B cell (primary cell): ENCODE data around the gene GPX3. TPM values are rescaled to one million over a fixed set of nuclear protein-coding genes. Genes with fewer than 3 reads are reported as not detected.

Experiments
- ATAC-seq: fragments of 200-7000 bp; cut with Tn5 transposase; one replicate; pipeline ENCODE4 v1.10.0; 2021; ENCODE audit warnings: low read depth, mild to moderate bottlenecking, moderate number of reproducible peaks, moderate library complexity
- CTCF ChIA-PET: fragments of 350-600 bp; sonication (Branson Sonifier 250); formaldehyde crosslinking; loops from one replicate; lab custom pipeline; 2021; ENCODE audit warnings: antibody characterized with exemption, inconsistent platforms; lab: Charles Lee
- POLR2A ChIA-PET: fragments of 350-600 bp; sonication (Branson Sonifier 250); formaldehyde crosslinking; loops from one replicate; lab custom pipeline; 2021; ENCODE audit warnings: antibody characterized with exemption; lab: Charles Lee
- DNase-seq: peaks from one replicate; pipeline ENCODE4 v3.0.0; 2013
- H2AFZ ChIP-seq: 2 replicates; pipeline ENCODE4 v1.6.1; 2012; ENCODE audit warnings: mild to moderate bottlenecking, low read depth, low read length; ENCODE audit not compliant: insufficient read depth, poor library complexity, severe bottlenecking
- H3K27ac ChIP-seq, 2 donors: 1 replicate in 1 of 2; 2 replicates in 1 of 2; pipeline ENCODE4 v1.5.1; 2012 to 2013; ENCODE audit warnings: low read length in 2 of 2, mild to moderate bottlenecking in 2 of 2, moderate library complexity in 1 of 2
- H3K27me3 ChIP-seq, 4 experiments: fragments of 200-600 bp in 1 of 4; sonication (generic) in 1 of 4; replicated peaks in 1 of 4; 1 replicate in 2 of 4; 2 replicates in 2 of 4; pipeline versions ENCODE4 v1.6.1 to v1.7.0; 2013 to 2016; ENCODE audit warnings: low read length in 3 of 4, mild to moderate bottlenecking in 2 of 4, mixed read lengths in 1 of 4, moderate library complexity in 1 of 4; ENCODE audit not compliant: insufficient read depth in 4 of 4, control insufficient read depth in 3 of 4; ENCODE audit errors: control extremely low read depth in 1 of 4
- H3K36me3 ChIP-seq, 2 experiments: replicated peaks in 1 of 2; 1 replicate in 1 of 2; 2 replicates in 1 of 2; pipeline versions ENCODE4 v1.6.1 to v1.7.1; 2013; ENCODE audit warnings: low read length in 1 of 2; ENCODE audit not compliant: insufficient read depth in 2 of 2, control insufficient read depth in 1 of 2; ENCODE audit errors: control extremely low read depth in 1 of 2, extremely low read depth in 1 of 2
- H3K4me1 ChIP-seq, 2 donors: fragments of 200-600 bp in 1 of 2; sonication (generic) in 1 of 2; 1 replicate in 1 of 2; 2 replicates in 1 of 2; pipeline versions ENCODE4 v1.5.1 to v1.6.1; 2013 to 2017; ENCODE audit warnings: low read length in 2 of 2; ENCODE audit not compliant: control insufficient read depth in 2 of 2, insufficient read depth in 2 of 2
- H3K4me2 ChIP-seq: replicated peaks from 2 replicates; pipeline ENCODE3; 2012; ENCODE audit warnings: mild to moderate bottlenecking, low read depth, low read length; ENCODE audit not compliant: poor library complexity, severe bottlenecking
- H3K4me3 ChIP-seq, 5 experiments: fragments of 200-600 bp in 1 of 5; sonication (generic) in 1 of 5; 1 replicate in 3 of 5; 2 replicates in 2 of 5; pipeline versions ENCODE4 v1.5.1 to v1.7.0; 2011 to 2016; ENCODE audit warnings: low read length in 4 of 5, mild to moderate bottlenecking in 4 of 5, low read depth in 2 of 5, control low read depth in 1 of 5, moderate library complexity in 1 of 5; ENCODE audit not compliant: insufficient read depth in 1 of 5; ENCODE audit errors: control extremely low read depth in 1 of 5, extremely low read depth in 1 of 5
- H3K79me2 ChIP-seq: fragments of 200-600 bp; sonication (generic); one replicate; pipeline ENCODE4 v1.6.0; 2016; ENCODE audit warnings: low read length; ENCODE audit not compliant: control insufficient read depth, insufficient read depth
- H3K9ac ChIP-seq: fragments of 200-600 bp; sonication (generic); 2 replicates; pipeline ENCODE4 v1.6.1; 2017; ENCODE audit warnings: mild to moderate bottlenecking, low read length, moderate library complexity
- H3K9me3 ChIP-seq, 3 donors: one replicate each; pipeline versions ENCODE4 v1.6.1 to v1.7.1; 2013; ENCODE audit warnings: low read length in 2 of 3; ENCODE audit not compliant: control insufficient read depth in 2 of 3, insufficient read depth in 1 of 3; ENCODE audit errors: control extremely low read depth in 1 of 3
- H4K20me1 ChIP-seq: 2 replicates; pipeline ENCODE4 v1.6.0; 2012; ENCODE audit warnings: mild to moderate bottlenecking, low read length; ENCODE audit not compliant: insufficient read depth, control insufficient read depth, poor library complexity, severe bottlenecking
- H3K27ac Mint-ChIP-seq: one replicate; pipeline ENCODE4 v1.8.0; 2021; ENCODE audit warnings: mixed read lengths
- H3K27me3 Mint-ChIP-seq: one replicate; pipeline ENCODE4 v1.8.0; 2021; ENCODE audit warnings: mixed read lengths
- H3K4me1 Mint-ChIP-seq: one replicate; pipeline ENCODE4 v1.8.0; 2021; ENCODE audit warnings: mixed read lengths
- H3K4me3 Mint-ChIP-seq: one replicate; pipeline ENCODE4 v1.8.0; 2021; ENCODE audit warnings: mixed read lengths
- H3K9me3 Mint-ChIP-seq: one replicate; pipeline ENCODE4 v1.8.0; 2022; ENCODE audit warnings: mixed read lengths; ENCODE audit not compliant: insufficient read depth
- EZH2 ChIP-seq: IDR thresholded peaks from 2 replicates; pipeline ENCODE4 v1.6.1; 2012; ENCODE audit warnings: borderline replicate concordance, low read depth, mild to moderate bottlenecking, moderate library complexity, low read length; ENCODE audit not compliant: insufficient read depth, poor library complexity, severe bottlenecking
- WGBS: methylation state at CpG from one replicate; pipeline ENCODE4 v1.1.5; 2013; ENCODE audit warnings: missing lambda C conversion rate; ENCODE audit not compliant: insufficient coverage; 5-methylcytosine and 5-hydroxymethylcytosine counted together
- intact Hi-C: fragments of 100-400 bp; cut with micrococcal nuclease; formaldehyde crosslinking; loops from one replicate; pipeline ENCODE4 v1.10.0; 2022
- polyA plus RNA-seq: library from polyadenylated mRNA; depleted of rRNA; stranded (reverse); fragments of >200 nt; gene quantifications from 2 replicates; pipeline ENCODE4 v1.2.3, GENCODE V29; 2012
- total RNA-seq, 2 donors: library from RNA; stranded (reverse); fragments of 120-200 nt in 1 of 2; gene quantifications; 1 replicate in 1 of 2; 2 replicates in 1 of 2; pipeline versions ENCODE4 v1.2.3 to v1.2.4, GENCODE V29; 2013 to 2022
- TF ChIP-seq, protein P1 (sequence below): fragments of 200-600 bp; IDR thresholded peaks from one replicate; pipeline ENCODE4 v1.8.0; 2022; ENCODE audit warnings: antibody characterized with exemption, mild to moderate bottlenecking

Gene GPX3
- total and polyA plus RNA-seq, 2 donors (not counting 1 experiment from before 2014, with no cell fraction given) = not detected

GRCh38 chr5:151071021-151071420 is 50.6 kb downstream of the GPX3 start:
- ChIA-PET POLR2A (interaction anchor here (1.3 to 1.7 kb wide), 2 partner anchors 8 to 11 kb away, joined by 3 to 6 read pairs; no protein-coding TSS in a partner anchor), CTCF (interaction anchor here (1.0 to 3.9 kb wide), 5 partner anchors 11 to 55 kb away, joined by 4 to 28 read pairs (median 17); partner anchors contain the start of gene TNIP1)
- Histone ChIP-seq H3K27me3 (no peaks in the 10 kb centered on the region), H3K4me1 (peaks cover 38 to 65% of the 10 kb centered on the region in 2 donors), H3K36me3 (peaks cover 0 to 61% of the 10 kb centered on the region in 2 experiments), H2AFZ (no peak overlapping the region), H3K9ac (no peak overlapping the region), H3K27ac (no peak overlapping the region), H3K79me2 (peaks cover 100% of the 10 kb centered on the region), H4K20me1 (peaks cover 100% of the 10 kb centered on the region), H3K9me3 (peaks cover 0 to 3% (median 0%) of the 10 kb centered on the region in 3 donors), H3K4me3 (no peak overlapping the region), H3K4me2 (no peak overlapping the region)
- Mint-ChIP-seq H3K4me1 (peaks cover 82% of the 10 kb centered on the region), H3K9me3 (no peaks in the 10 kb centered on the region), H3K4me3 (no peak overlapping the region), H3K27me3 (no peaks in the 10 kb centered on the region), H3K27ac (no peak overlapping the region)
- DNase-seq (no peak), ATAC-seq (no peak)
- intact Hi-C loops = no loop called here
- 83% methylated on average over 1 of the region's 4 CpGs for WGBS
- TF ChIP-seq EZH2 = no peak
- TF ChIP-seq, protein P1, sequence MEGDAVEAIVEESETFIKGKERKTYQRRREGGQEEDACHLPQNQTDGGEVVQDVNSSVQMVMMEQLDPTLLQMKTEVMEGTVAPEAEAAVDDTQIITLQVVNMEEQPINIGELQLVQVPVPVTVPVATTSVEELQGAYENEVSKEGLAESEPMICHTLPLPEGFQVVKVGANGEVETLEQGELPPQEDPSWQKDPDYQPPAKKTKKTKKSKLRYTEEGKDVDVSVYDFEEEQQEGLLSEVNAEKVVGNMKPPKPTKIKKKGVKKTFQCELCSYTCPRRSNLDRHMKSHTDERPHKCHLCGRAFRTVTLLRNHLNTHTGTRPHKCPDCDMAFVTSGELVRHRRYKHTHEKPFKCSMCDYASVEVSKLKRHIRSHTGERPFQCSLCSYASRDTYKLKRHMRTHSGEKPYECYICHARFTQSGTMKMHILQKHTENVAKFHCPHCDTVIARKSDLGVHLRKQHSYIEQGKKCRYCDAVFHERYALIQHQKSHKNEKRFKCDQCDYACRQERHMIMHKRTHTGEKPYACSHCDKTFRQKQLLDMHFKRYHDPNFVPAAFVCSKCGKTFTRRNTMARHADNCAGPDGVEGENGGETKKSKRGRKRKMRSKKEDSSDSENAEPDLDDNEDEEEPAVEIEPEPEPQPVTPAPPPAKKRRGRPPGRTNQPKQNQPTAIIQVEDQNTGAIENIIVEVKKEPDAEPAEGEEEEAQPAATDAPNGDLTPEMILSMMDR = no peak

GRCh38 chr5:151071848-151072629 is 51.6 kb downstream of the GPX3 start:
- no peak for TF ChIP-seq EZH2
- TF ChIP-seq, protein P1 = no peak
- H3K27ac ChIP-seq = no peak overlapping the region
- peaks cover 100% of the 10 kb centered on the region for H4K20me1 ChIP-seq
- H3K4me3 Mint-ChIP-seq = peak overlapping the region; percentile 3
- DNase-seq (no peak), ATAC-seq (no peak)
- H3K9ac ChIP-seq = no peak overlapping the region
- no peak overlapping the region for H3K4me2 ChIP-seq
- WGBS = 89% methylated on average over 3 of the region's 10 CpGs
- no peak overlapping the region for H2AFZ ChIP-seq
- H3K36me3 ChIP-seq = peaks cover 0 to 61% of the 10 kb centered on the region in 2 experiments
- no peaks in the 10 kb centered on the region for H3K9me3 Mint-ChIP-seq
- no peaks in the 10 kb centered on the region for H3K27me3 ChIP-seq
- no peak overlapping the region for H3K4me3 ChIP-seq
- CTCF ChIA-PET = interaction anchor here (0.6 to 3.9 kb wide), 7 partner anchors 10 to 54 kb away, joined by 3 to 28 read pairs (median 4); partner anchors contain the start of gene TNIP1
- H3K9me3 ChIP-seq = peaks cover 0 to 3% (median 0%) of the 10 kb centered on the region in 3 donors
- H3K27me3 Mint-ChIP-seq = no peaks in the 10 kb centered on the region
- intact Hi-C loops = no loop called here
- POLR2A ChIA-PET = interaction anchor here (0.5 to 1.3 kb wide), 3 partner anchors 12 to 594 kb away, joined by 3 to 4 read pairs (median 3); no protein-coding TSS in a partner anchor
- H3K4me1 ChIP-seq = peaks cover 45 to 65% of the 10 kb centered on the region in 2 donors
- H3K27ac Mint-ChIP-seq = peak overlapping the region; percentile 53
- H3K79me2 ChIP-seq = peaks cover 100% of the 10 kb centered on the region
- H3K4me1 Mint-ChIP-seq = peaks cover 83% of the 10 kb centered on the region
